GM12878 (cell line): Measurements from ENCODE around the gene TRAK2. TPM values are rescaled to one million over a fixed set of nuclear protein-coding genes. Genes with fewer than 3 reads are reported as not detected.

Experiments used
- ATAC-seq: fragments of 200-7000 bp; cut with Tn5 transposase; 3 replicates; pipeline ENCODE4 v1.9.1; 2020; ENCODE audit warnings: mild to moderate bottlenecking, moderate library complexity
- BruUV-seq: library from RNA; stranded (reverse); fragments of 400-500 nt; replicated peaks from 2 replicates; lab custom pipeline; 2021; lab: Mats Ljungman, UMichigan
- CTCF ChIA-PET: fragments of 300-600 bp; sonication (Branson Sonifier 250); formaldehyde crosslinking; extraction: SDS; loops from one replicate; lab custom pipeline; 2021; ENCODE audit warnings: inconsistent platforms; lab: Yijun Ruan, JAX
- POLR2A ChIA-PET: fragments of 350-600 bp; formaldehyde crosslinking; extraction: SDS; loops from one replicate; lab custom pipeline; 2021; ENCODE audit warnings: inconsistent platforms; lab: Charles Lee
- RAD21 ChIA-PET: fragments of 300-600 bp; sonication (Branson Sonifier 250); formaldehyde crosslinking; loops from one replicate; lab custom pipeline; 2023; ENCODE audit warnings: antibody characterized with exemption; ENCODE audit not compliant: unreplicated experiment; lab: Charles Lee
- SMC1A ChIA-PET: fragments of 300-600 bp; sonication (Branson Sonifier 250); formaldehyde crosslinking; loops from one replicate; lab custom pipeline; 2023; ENCODE audit not compliant: unreplicated experiment, uncharacterized antibody; lab: Charles Lee
- DNase-seq: peaks from one replicate; pipeline ENCODE4 v3.0.0-alpha.2; 2011; ENCODE audit warnings: low read depth, low spot score
- FAIRE-seq: peaks from 3 replicates; lab custom pipeline; 2011; peaks lifted over from hg19 to GRCh38; lab: Jason Lieb, UNC
- H2AFZ ChIP-seq: 2 replicates; pipeline ENCODE4 v1.6.0; 2011; ENCODE audit warnings: low read depth, low read length, control low read depth; ENCODE audit not compliant: control insufficient read depth
- H3K27ac ChIP-seq: 2 replicates; pipeline ENCODE4 v1.5.1; 2011; ENCODE audit warnings: control low read depth; ENCODE audit not compliant: control insufficient read depth, insufficient read depth
- H3K27me3 ChIP-seq, 2 experiments: replicated peaks in 1 of 2; 2 replicates each; pipeline versions ENCODE4 v1.6.0 to v1.6.1; 2011; ENCODE audit warnings: low read length in 1 of 2; ENCODE audit not compliant: control insufficient read depth in 2 of 2, insufficient read depth in 2 of 2
- H3K36me3 ChIP-seq, 2 experiments: 2 replicates each; pipeline ENCODE4 v1.5.1; 2011; ENCODE audit warnings: low read length in 1 of 2; ENCODE audit not compliant: control insufficient read depth in 2 of 2, insufficient read depth in 2 of 2
- H3K4me1 ChIP-seq: 2 replicates; pipeline ENCODE4 v1.6.1; 2011; ENCODE audit warnings: mild to moderate bottlenecking, low read length, moderate library complexity, mixed read lengths; ENCODE audit not compliant: control insufficient read depth, insufficient read depth
- H3K4me2 ChIP-seq: 2 replicates; pipeline ENCODE4 v1.6.0; 2011; ENCODE audit warnings: control low read depth; ENCODE audit not compliant: control insufficient read depth, insufficient read depth
- H3K4me3 ChIP-seq: fragments of 200-600 bp; sonication (generic); 2 replicates; pipeline ENCODE4 v1.5.1; 2016
- H3K79me2 ChIP-seq: 2 replicates; pipeline ENCODE4 v1.6.0; 2011; ENCODE audit warnings: low read length; ENCODE audit not compliant: control insufficient read depth, insufficient read depth
- H3K9ac ChIP-seq: 2 replicates; pipeline ENCODE4 v1.8.0; 2011; ENCODE audit warnings: low read length, control low read depth, mixed read lengths; ENCODE audit not compliant: control insufficient read depth, insufficient read depth
- H3K9me3 ChIP-seq: replicated peaks from 3 replicates; pipeline ENCODE4 v1.5.1; 2011; ENCODE audit warnings: mild to moderate bottlenecking, low read length; ENCODE audit not compliant: control insufficient read depth, insufficient read depth
- H4K20me1 ChIP-seq: 2 replicates; pipeline ENCODE4 v1.6.0; 2011; ENCODE audit not compliant: control insufficient read depth, insufficient read depth
- BACH1 ChIP-seq: fragments of 450-650 bp; IDR thresholded peaks from 2 replicates; pipeline ENCODE4 v1.6.1; 2017; ENCODE audit warnings: mild to moderate bottlenecking, borderline replicate concordance
- CHD2 ChIP-seq: IDR thresholded peaks from 2 replicates; pipeline ENCODE4 v1.6.1; 2011; ENCODE audit warnings: low read depth, low read length, improper control_type of control experiment, borderline replicate concordance
- EGR1 ChIP-seq, 2 experiments: IDR thresholded peaks; 1 replicate in 1 of 2; 2 replicates in 1 of 2; pipeline ENCODE4 v1.6.1; 2011 to 2012; ENCODE audit warnings: low read depth in 2 of 2, low read length in 2 of 2, borderline replicate concordance in 1 of 2, mild to moderate bottlenecking in 1 of 2, moderate library complexity in 1 of 2
- PBX3 ChIP-seq: IDR thresholded peaks from 2 replicates; pipeline ENCODE4 v1.6.1; 2011; ENCODE audit warnings: mild to moderate bottlenecking, low read depth, low read length, moderate library complexity; ENCODE audit not compliant: insufficient replicate concordance
- PML ChIP-seq: IDR thresholded peaks from 2 replicates; pipeline ENCODE4 v1.6.1; 2012; ENCODE audit warnings: low read length, inconsistent platforms
- POU2F2 ChIP-seq: IDR thresholded peaks from 3 replicates; pipeline ENCODE4 v1.6.1; 2011; ENCODE audit warnings: low read depth, mild to moderate bottlenecking, low read length, borderline replicate concordance
- RAD21 ChIP-seq: IDR thresholded peaks from 2 replicates; pipeline ENCODE4 v1.6.1; 2011; ENCODE audit warnings: mild to moderate bottlenecking, low read depth, low read length, moderate library complexity; ENCODE audit not compliant: insufficient read depth
- SMAD5 ChIP-seq: IDR thresholded peaks from 2 replicates; pipeline ENCODE4 v1.6.1; 2016; ENCODE audit warnings: antibody characterized with exemption, low read depth
- SMC3 ChIP-seq: IDR thresholded peaks from 2 replicates; pipeline ENCODE4 v1.6.1; 2011; ENCODE audit warnings: low read length, improper control_type of control experiment, borderline replicate concordance
- TBL1XR1 ChIP-seq: IDR thresholded peaks from 2 replicates; pipeline ENCODE4 v1.6.1; 2012; ENCODE audit warnings: low read depth, low read length, improper control_type of control experiment
- ZBED1 ChIP-seq: IDR thresholded peaks from 2 replicates; pipeline ENCODE4 v1.6.1; 2016; ENCODE audit warnings: borderline replicate concordance
- ZBTB4 ChIP-seq: fragments of 450-650 bp; formaldehyde crosslinking; IDR thresholded peaks from 2 replicates; pipeline ENCODE4 v1.4.0; 2022; ENCODE audit warnings: mild to moderate bottlenecking, moderate library complexity
- WGBS: methylation state at CpG from one replicate; pipeline ENCODE4 v1.1.6; 2016; ENCODE audit warnings: low lambda C conversion rate; ENCODE audit not compliant: insufficient replicate concordance, insufficient coverage; ENCODE audit errors: missing lambda C conversion rate; 5-methylcytosine and 5-hydroxymethylcytosine counted together
- in situ Hi-C: fragments of 300-500 bp; cut with MboI; formaldehyde crosslinking; loops from 9 replicates; pipeline ENCODE4 v1.14.3; 2018; ENCODE audit warnings: mixed read lengths
- intact Hi-C: fragments of 100-400 bp; cut with micrococcal nuclease; formaldehyde crosslinking; loops from one replicate; pipeline ENCODE4 v1.14.2; 2022; ENCODE audit not compliant: unreplicated experiment
- polyA plus RNA-seq, 11 experiments: library from polyadenylated mRNA; depleted of rRNA in 4 of 11; unstranded in 6 of 11; stranded (reverse) in 5 of 11; fragments of >200 nt; fragmentation: Nextera tagmentation in 4 of 11; fragmentation: Illumina TruSeq in 1 of 11; extraction: Ambion mirVana in 4 of 11; extraction: Trizol in 1 of 11; gene quantifications; 1 replicate in 1 of 11; 2 replicates in 10 of 11; pipeline versions ENCODE4 v1.2.1 to v1.2.3, GENCODE V29; 2011 to 2016; ENCODE audit warnings: inconsistent platforms in 2 of 11, missing spikeins in 2 of 11, low read depth in 1 of 11
- total RNA-seq, 4 experiments: library from RNA; depleted of rRNA in 3 of 4; stranded (reverse); fragments of >200 nt in 3 of 4; fragmentation: Illumina TruSeq in 1 of 4; extraction: Trizol in 1 of 4; gene quantifications; 2 replicates each; pipeline versions ENCODE4 v1.2.1 to v1.2.3, GENCODE V29; 2013 to 2021

TRAK2 gene
- total and polyA plus RNA-seq, 10 of the 15 experiments (the other 5 are each of a cell fraction or from before 2014, with no cell fraction given) = 5.2 to 20.0 (median 11.8) TPM

- no peak for TF ChIP-seq RAD21
- TF ChIP-seq, all 136 proteins: peak for 0
These were observed 7.1 kb upstream of the TRAK2 start (continued) for GRCh38 chr2:201458381-201458780.

- Histone ChIP-seq H3K4me1 (peaks cover 12% of the 10 kb centered on the region), H3K36me3 (no peaks in the 10 kb centered on the region), H3K27me3 (no peaks in the 10 kb centered on the region), H3K4me2 (no peak overlapping the region), H2AFZ (no peak overlapping the region), H3K4me3 (no peak overlapping the region), H3K9ac (no peak overlapping the region), H3K9me3 (no peaks in the 10 kb centered on the region), H4K20me1 (no peaks in the 10 kb centered on the region), H3K79me2 (peaks cover 14% of the 10 kb centered on the region), H3K27ac (no peak overlapping the region)
- ATAC-seq (no peak), DNase-seq (no peak), FAIRE-seq (no peak)
- ChIA-PET SMC1A (interaction anchor here (0.5 to 2.8 kb wide), 8 partner anchors 15 to 218 kb away, joined by 3 to 8 read pairs (median 3); no protein-coding TSS in a partner anchor), CTCF (interaction anchor here (0.8 to 1.3 kb wide), 2 partner anchors 12 to 19 kb away, joined by 3 to 5 read pairs; no protein-coding TSS in a partner anchor), RAD21 (interaction anchor here (0.6 to 0.7 kb wide), 2 partner anchors 603 to 640 kb away, joined by 3 read pairs; no protein-coding TSS in a partner anchor), POLR2A (interaction anchor here (1.8 to 2.8 kb wide), 2 partner anchors 219 to 328 kb away, joined by 6 to 8 read pairs; partner anchors contain the start of gene ALS2)
- intact Hi-C loops (loop anchor here (5.0 kb wide), 2 partner anchors 189 to 196 kb away; partner anchors contain the start of gene TMEM237), in situ Hi-C loops (no loop called here)
- 93% methylated on average over 6 of the region's 6 CpGs for WGBS
- no TSS peak for BruUV-seq
- TF ChIP-seq ZBTB4 (CRISPR knock-in tag) (no peak), TBL1XR1 (no peak), ZBED1 (no peak), CHD2 (no peak), EGR1 (IDR thresholded peaks at IDR 0.05; ENCODE audit: borderline replicate concordance in 1 of 2, low read depth in 2 of 2, low read length in 2 of 2) (no peak), PBX3 (no peak), SMC3 (no peak), POU2F2 (no peak), BACH1 (no peak), PML (no peak), SMAD5 (no peak)
These were observed 1.8 kb upstream of the TRAK2 start for GRCh38 chr2:201452922-201453643.
